Measurements from ENCODE around the gene PSTPIP1.

The PSTPIP1 gene

DNA sequence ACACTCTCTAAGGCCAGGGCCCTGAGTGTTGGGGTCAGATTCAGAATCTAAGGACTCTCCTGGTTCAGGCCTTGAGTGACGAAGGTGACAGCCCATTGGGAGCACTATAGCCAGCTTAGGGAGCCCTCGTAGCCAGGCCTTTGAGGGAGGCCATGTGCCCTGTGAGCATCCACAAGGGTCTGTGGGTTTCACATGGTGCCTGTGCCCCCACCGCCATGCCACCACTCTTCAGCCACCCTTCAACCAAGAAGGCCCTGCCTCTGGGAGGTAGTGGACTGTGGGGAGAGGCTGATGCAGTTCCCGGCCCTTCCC, 38.4 kb downstream of the PSTPIP1 start:
- H3K27ac ChIP-seq, result no peak overlapping the region
- TF ChIP-seq, protein P1, sequence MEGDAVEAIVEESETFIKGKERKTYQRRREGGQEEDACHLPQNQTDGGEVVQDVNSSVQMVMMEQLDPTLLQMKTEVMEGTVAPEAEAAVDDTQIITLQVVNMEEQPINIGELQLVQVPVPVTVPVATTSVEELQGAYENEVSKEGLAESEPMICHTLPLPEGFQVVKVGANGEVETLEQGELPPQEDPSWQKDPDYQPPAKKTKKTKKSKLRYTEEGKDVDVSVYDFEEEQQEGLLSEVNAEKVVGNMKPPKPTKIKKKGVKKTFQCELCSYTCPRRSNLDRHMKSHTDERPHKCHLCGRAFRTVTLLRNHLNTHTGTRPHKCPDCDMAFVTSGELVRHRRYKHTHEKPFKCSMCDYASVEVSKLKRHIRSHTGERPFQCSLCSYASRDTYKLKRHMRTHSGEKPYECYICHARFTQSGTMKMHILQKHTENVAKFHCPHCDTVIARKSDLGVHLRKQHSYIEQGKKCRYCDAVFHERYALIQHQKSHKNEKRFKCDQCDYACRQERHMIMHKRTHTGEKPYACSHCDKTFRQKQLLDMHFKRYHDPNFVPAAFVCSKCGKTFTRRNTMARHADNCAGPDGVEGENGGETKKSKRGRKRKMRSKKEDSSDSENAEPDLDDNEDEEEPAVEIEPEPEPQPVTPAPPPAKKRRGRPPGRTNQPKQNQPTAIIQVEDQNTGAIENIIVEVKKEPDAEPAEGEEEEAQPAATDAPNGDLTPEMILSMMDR (IDR thresholded peaks at IDR 0.05), result no peak
- TF ChIP-seq ZFX (IDR thresholded peaks at IDR 0.05; ENCODE audit: borderline replicate concordance), result no peak

DNA sequence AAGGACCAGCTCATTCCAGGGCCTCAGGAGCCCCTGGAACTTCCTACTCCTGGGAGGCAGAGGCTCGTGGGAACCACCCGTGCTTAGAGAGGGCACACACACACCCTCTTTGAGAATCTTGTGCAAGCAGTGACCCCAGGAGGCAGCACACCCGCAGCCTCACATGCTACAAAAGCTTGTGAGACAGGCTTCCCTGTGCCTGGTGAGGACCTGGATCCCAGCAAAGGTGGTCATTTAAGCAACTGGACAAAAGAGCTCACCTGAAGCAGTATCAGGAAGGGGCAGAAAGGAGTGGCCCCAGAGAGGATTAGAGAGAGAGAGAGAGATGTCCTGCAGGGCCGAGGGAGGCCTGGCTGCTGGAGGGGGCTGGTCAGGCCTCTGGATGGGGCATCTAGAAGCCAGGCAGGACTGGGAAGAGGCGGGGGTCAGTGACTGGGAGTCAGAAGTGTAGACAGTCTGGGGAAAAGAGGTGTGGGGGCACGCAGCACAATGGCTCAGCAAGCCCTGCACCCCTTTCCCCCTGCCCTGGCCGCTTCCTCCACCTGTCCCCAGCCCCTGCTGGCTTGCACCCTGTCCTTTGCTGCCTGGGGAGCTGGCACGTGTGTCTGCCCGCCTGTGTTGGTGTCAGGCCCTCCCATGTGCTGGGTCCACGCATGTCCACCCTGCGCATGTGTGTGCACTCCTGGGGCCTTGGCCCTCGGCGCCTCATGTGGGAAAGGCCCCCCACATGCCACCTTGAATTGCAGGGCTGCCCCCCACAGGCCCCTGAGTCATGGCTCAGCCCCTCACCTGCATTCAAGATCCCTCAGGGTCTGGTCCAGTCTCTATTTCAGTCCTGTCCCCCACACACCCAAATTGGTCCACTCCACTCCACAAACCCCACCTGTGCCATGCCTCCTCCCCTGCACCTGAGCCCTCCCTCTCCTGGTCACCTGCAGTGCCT, 39.1 kb downstream of the PSTPIP1 start:
- TF ChIP-seq, protein P1 (IDR thresholded peaks at IDR 0.05), result no peak
- no peak for TF ChIP-seq ZFX (IDR thresholded peaks at IDR 0.05; ENCODE audit: borderline replicate concordance)

DNA sequence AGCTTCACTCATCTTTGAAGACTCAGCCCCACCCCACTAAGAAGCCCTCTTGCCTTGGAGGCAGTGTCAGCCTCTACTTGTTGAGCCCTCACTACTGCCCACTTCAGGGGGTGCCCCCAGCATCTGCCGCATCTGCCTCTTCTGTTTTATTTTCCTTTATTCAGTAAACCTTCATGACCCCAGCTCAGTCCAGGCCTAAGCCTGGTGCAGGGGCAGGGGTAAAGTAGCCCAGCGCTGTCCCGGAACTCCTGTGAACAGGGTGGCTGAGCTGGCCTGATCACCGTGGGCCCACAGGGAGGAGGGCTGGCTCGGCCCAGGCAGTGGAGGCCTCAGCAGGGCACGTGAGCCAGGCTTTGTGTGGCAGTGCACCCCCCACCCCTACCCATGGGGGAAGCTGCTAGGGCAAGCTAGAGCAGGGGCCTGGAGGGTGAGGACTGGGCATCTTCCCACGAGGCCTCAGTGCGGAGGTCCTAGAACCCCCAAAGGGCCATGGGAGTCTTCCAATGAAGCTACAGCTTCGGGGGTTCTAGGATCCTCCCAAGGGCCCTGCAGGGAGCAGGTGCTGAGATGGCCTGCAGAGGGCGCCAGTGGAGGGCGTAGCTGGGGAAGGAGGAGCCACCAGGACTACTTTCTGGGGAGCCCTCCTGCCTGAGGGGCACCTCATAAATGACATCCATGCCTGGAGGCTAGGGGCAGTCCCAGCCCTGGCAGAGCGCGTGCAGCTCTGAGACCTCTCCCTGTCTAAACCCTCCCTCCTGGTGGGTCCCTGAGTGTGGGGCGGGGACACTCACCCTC, 40.0 kb downstream of the PSTPIP1 start:
- no peak overlapping the region for H3K27ac ChIP-seq
- TF ChIP-seq, protein P1 (IDR thresholded peaks at IDR 0.05), result peak; percentile 79
- no peak for TF ChIP-seq ZFX (IDR thresholded peaks at IDR 0.05; ENCODE audit: borderline replicate concordance)

More for the DNA sequence above, 39.1 kb downstream of the PSTPIP1 start:
- H3K27ac ChIP-seq, result no peak overlapping the region

DNA sequence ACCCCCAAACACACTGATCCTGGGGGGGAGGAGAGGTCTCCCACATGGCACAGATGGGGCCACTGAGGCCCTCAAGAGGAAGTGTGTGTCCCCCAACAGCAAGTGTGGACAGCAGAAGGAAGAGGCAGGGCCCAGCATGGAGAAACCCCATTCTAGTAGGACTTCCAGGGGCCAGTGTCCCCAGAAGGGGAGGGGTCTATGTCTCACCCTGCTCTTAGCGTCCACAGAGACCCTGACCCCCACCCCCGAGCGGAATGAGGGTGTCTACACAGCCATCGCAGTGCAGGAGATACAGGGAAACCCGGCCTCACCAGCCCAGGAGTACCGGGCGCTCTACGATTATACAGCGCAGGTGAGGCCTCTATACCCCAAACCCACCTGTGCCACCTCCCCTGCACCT, 40.7 kb downstream of the PSTPIP1 start:
- TF ChIP-seq ZFX (IDR thresholded peaks at IDR 0.05; ENCODE audit: borderline replicate concordance), result no peak
- TF ChIP-seq, protein P1 (IDR thresholded peaks at IDR 0.05), result no peak
- no peak overlapping the region for H3K27ac ChIP-seq

DNA sequence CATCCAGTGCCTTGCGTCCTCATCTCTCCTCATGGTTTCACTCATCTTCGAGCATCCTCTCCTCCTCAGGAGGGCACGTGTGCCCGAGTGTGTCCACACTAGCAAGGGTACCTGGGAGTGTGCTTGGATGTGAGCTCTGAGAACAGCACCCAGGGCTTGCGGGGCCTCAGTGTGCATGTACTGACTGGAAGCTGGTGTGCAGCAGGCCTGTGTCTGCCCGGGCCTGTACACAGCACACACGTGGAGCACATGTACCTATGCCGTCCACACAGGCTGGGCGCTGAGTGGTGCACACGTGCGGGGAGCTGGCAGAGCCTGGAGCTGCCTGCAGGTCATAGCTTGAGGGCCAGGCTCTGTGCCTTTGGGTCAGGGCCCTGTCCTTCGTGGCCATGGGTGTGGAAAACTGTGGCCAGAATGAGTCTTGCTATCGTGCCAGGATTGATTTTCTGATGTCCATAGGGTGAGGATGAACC, 41.1 kb downstream of the PSTPIP1 start:
- TF ChIP-seq, protein P1 (IDR thresholded peaks at IDR 0.05), result no peak
- no peak for TF ChIP-seq ZFX (IDR thresholded peaks at IDR 0.05; ENCODE audit: borderline replicate concordance)
- H3K27ac ChIP-seq, result no peak overlapping the region

DNA sequence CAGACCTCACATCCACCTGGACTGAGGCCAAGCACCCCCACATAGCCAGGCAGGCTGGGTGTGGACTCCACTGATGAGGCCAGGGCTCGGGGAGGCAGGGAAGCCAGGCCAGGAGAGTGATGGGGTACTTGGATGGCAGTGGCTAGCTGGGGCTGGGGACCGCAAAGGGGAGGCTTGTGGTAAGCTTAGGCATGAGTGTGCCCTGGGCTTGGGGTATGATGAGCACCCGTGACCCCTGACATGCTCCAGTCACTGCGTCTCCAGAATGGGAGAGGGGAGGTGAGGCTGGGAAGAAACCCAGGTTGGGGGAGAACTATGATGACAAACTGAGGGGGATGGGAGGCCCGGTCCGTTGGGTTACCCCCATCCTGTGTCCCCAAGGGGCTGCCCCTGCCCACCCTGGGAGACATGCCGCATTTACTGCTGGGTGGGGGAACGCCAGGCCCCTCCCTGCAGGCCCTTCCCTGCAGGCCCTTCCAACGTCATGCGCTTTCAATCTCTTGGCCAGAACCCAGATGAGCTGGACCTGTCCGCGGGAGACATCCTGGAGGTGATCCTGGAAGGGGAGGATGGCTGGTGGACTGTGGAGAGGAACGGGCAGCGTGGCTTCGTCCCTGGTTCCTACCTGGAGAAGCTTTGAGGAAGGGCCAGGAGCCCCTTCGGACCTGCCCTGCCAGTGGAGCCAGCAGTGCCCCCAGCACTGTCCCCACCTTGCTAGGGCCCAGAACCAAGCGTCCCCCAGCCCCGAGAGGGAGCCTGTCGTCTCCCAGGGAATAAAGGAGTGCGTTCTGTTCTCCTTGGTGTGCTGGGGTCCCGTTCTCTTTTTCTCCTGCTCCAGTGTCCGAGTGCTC, 41.8 kb downstream of the PSTPIP1 start:
- H3K27ac ChIP-seq, result no peak overlapping the region

More for the DNA sequence above, 41.8 kb downstream of the PSTPIP1 start:
- TF ChIP-seq, protein P1 (IDR thresholded peaks at IDR 0.05), result no peak
